HEK293 (cell line): ENCODE data around the gene SLC1A2.

Source experiments
- CTCF ChIA-PET: fragments of 350-600 bp; formaldehyde crosslinking; extraction: SDS; loops from one replicate; lab custom pipeline; 2021; ENCODE audit warnings: antibody characterized with exemption; lab: Yijun Ruan, JAX
- POLR2A ChIA-PET: fragments of 300-600 bp; formaldehyde crosslinking; extraction: SDS; loops from one replicate; lab custom pipeline; 2020; ENCODE audit warnings: antibody characterized with exemption, inconsistent platforms; lab: Yijun Ruan, JAX
- H3K27ac ChIP-seq: fragments of 200-500 bp; sonication (Bioruptor generic); 2 replicates; pipeline ENCODE4 v1.5.1; 2014; ENCODE audit warnings: low read depth, low read length, control low read depth, inconsistent platforms; ENCODE audit errors: extremely low read depth
- H3K36me3 ChIP-seq, 2 experiments: fragments of 200-500 bp in 1 of 2; sonication (Bioruptor generic) in 1 of 2; 1 replicate in 1 of 2; 2 replicates in 1 of 2; pipeline ENCODE4 v1.5.1; 2014 to 2017; ENCODE audit warnings: inconsistent platforms in 2 of 2, low read length in 2 of 2; ENCODE audit not compliant: control insufficient read depth in 2 of 2, insufficient read depth in 1 of 2
- H3K4me1 ChIP-seq: fragments of 200-500 bp; sonication (Bioruptor generic); 2 replicates; pipeline ENCODE4 v1.5.1; 2014; ENCODE audit warnings: mild to moderate bottlenecking, low read length, inconsistent platforms; ENCODE audit not compliant: control insufficient read depth, insufficient read depth
- H3K4me3 ChIP-seq: 2 replicates; pipeline ENCODE4 v1.5.1; 2011; ENCODE audit warnings: low read depth, mild to moderate bottlenecking, control low read depth, low read length, moderate library complexity
- H3K9me3 ChIP-seq: fragments of 200-500 bp; sonication (Bioruptor generic); 2 replicates; pipeline ENCODE4 v1.5.1; 2014; ENCODE audit warnings: low read depth, low read length, inconsistent platforms; ENCODE audit not compliant: control insufficient read depth, insufficient read depth
- OVOL3 ChIP-seq: fragments of 450-650 bp; formaldehyde crosslinking; IDR thresholded peaks from 2 replicates; pipeline ENCODE4 v1.5.1; 2016; ENCODE audit warnings: missing biosample characterization, missing genetic modification characterization
- REPIN1 ChIP-seq: fragments of 450-650 bp; formaldehyde crosslinking; IDR thresholded peaks from 2 replicates; pipeline ENCODE4 v1.5.1; 2017; ENCODE audit warnings: missing biosample characterization, missing genetic modification characterization, low read depth
- YY1 ChIP-seq: fragments of 450-650 bp; formaldehyde crosslinking; IDR thresholded peaks from 2 replicates; pipeline ENCODE4 v1.5.1; 2018; ENCODE audit warnings: missing biosample characterization, missing genetic modification characterization
- ZBTB17 ChIP-seq: fragments of 450-650 bp; formaldehyde crosslinking; IDR thresholded peaks from 2 replicates; pipeline ENCODE4 v1.5.1; 2016; ENCODE audit warnings: missing biosample characterization, missing genetic modification characterization
- ZBTB21 ChIP-seq: fragments of 450-650 bp; formaldehyde crosslinking; IDR thresholded peaks from 2 replicates; pipeline ENCODE4 v1.5.1; 2017; ENCODE audit warnings: missing biosample characterization, missing genetic modification characterization
- ZNF112 ChIP-seq: fragments of 450-650 bp; formaldehyde crosslinking; IDR thresholded peaks from 2 replicates; pipeline ENCODE4 v1.5.0; 2017; ENCODE audit warnings: missing biosample characterization, missing genetic modification characterization
- ZNF132 ChIP-seq: fragments of 450-650 bp; formaldehyde crosslinking; IDR thresholded peaks from 2 replicates; pipeline ENCODE4 v1.5.1; 2017; ENCODE audit warnings: missing biosample characterization, missing genetic modification characterization, borderline replicate concordance
- ZNF16 ChIP-seq: fragments of 450-650 bp; formaldehyde crosslinking; IDR thresholded peaks from 2 replicates; pipeline ENCODE4 v1.5.1; 2016; ENCODE audit warnings: low read depth, missing biosample characterization, missing genetic modification characterization
- ZNF24 ChIP-seq: fragments of 450-650 bp; formaldehyde crosslinking; IDR thresholded peaks from 2 replicates; pipeline ENCODE4 v1.5.1; 2016; ENCODE audit warnings: missing biosample characterization, missing genetic modification characterization
- ZNF311 ChIP-seq: fragments of 450-650 bp; formaldehyde crosslinking; IDR thresholded peaks from 2 replicates; pipeline ENCODE4 v1.5.1; 2017; ENCODE audit warnings: missing biosample characterization, missing genetic modification characterization, borderline replicate concordance
- ZNF324 ChIP-seq: fragments of 450-650 bp; formaldehyde crosslinking; IDR thresholded peaks from 2 replicates; pipeline ENCODE4 v1.5.1; 2016; ENCODE audit warnings: missing biosample characterization, missing genetic modification characterization
- ZNF416 ChIP-seq: fragments of 450-650 bp; formaldehyde crosslinking; IDR thresholded peaks from 2 replicates; pipeline ENCODE4 v1.5.1; 2016; ENCODE audit warnings: missing biosample characterization, missing genetic modification characterization
- ZNF561 ChIP-seq: fragments of 450-650 bp; IDR thresholded peaks from 2 replicates; pipeline ENCODE4 v1.5.1; 2018; ENCODE audit warnings: missing biosample characterization, missing genetic modification characterization, borderline replicate concordance
- ZNF658 ChIP-seq: fragments of 450-650 bp; formaldehyde crosslinking; IDR thresholded peaks from 2 replicates; pipeline ENCODE4; 2016; ENCODE audit warnings: missing biosample characterization, missing genetic modification characterization
- ZNF660 ChIP-seq: fragments of 450-650 bp; IDR thresholded peaks from 2 replicates; pipeline ENCODE4 v1.5.1; 2018; ENCODE audit warnings: missing biosample characterization, mild to moderate bottlenecking, missing genetic modification characterization
- ZNF76 ChIP-seq: fragments of 450-650 bp; formaldehyde crosslinking; IDR thresholded peaks from 2 replicates; pipeline ENCODE4; 2016; ENCODE audit warnings: low read depth, missing biosample characterization, missing genetic modification characterization, borderline replicate concordance
- ZNF768 ChIP-seq: fragments of 450-650 bp; formaldehyde crosslinking; IDR thresholded peaks from 2 replicates; pipeline ENCODE4 v1.5.1; 2018; ENCODE audit warnings: missing biosample characterization, mild to moderate bottlenecking, missing genetic modification characterization
- ZNF776 ChIP-seq: fragments of 450-650 bp; formaldehyde crosslinking; IDR thresholded peaks from 2 replicates; pipeline ENCODE4 v1.5.0; 2017; ENCODE audit warnings: missing biosample characterization, missing genetic modification characterization, borderline replicate concordance
- ZSCAN16 ChIP-seq: fragments of 450-650 bp; formaldehyde crosslinking; IDR thresholded peaks from 2 replicates; pipeline ENCODE4 v1.5.1; 2016; ENCODE audit warnings: missing biosample characterization, missing genetic modification characterization
- TF ChIP-seq, protein P1 (sequence below): fragments of 450-650 bp; formaldehyde crosslinking; IDR thresholded peaks from 2 replicates; pipeline ENCODE4 v1.5.1; 2017; ENCODE audit warnings: missing biosample characterization, missing genetic modification characterization
- TF ChIP-seq, protein P2 (sequence below): fragments of 450-650 bp; formaldehyde crosslinking; IDR thresholded peaks from 2 replicates; pipeline ENCODE4 v1.5.1; 2016; ENCODE audit warnings: missing biosample characterization, missing genetic modification characterization, borderline replicate concordance
- TF ChIP-seq, protein P3 (sequence below): fragments of 450-650 bp; formaldehyde crosslinking; IDR thresholded peaks from 2 replicates; pipeline ENCODE4 v1.5.1; 2016; ENCODE audit warnings: missing biosample characterization, missing genetic modification characterization
- TF ChIP-seq, protein P4 (sequence below): fragments of 450-650 bp; formaldehyde crosslinking; IDR thresholded peaks from 2 replicates; pipeline ENCODE4 v1.5.1; 2017; ENCODE audit warnings: missing biosample characterization, missing genetic modification characterization
- TF ChIP-seq, protein P5 (sequence below): fragments of 450-650 bp; formaldehyde crosslinking; IDR thresholded peaks from 2 replicates; pipeline ENCODE4 v1.5.0; 2017; ENCODE audit warnings: missing biosample characterization, missing genetic modification characterization, borderline replicate concordance

Gene SLC1A2

DNA sequence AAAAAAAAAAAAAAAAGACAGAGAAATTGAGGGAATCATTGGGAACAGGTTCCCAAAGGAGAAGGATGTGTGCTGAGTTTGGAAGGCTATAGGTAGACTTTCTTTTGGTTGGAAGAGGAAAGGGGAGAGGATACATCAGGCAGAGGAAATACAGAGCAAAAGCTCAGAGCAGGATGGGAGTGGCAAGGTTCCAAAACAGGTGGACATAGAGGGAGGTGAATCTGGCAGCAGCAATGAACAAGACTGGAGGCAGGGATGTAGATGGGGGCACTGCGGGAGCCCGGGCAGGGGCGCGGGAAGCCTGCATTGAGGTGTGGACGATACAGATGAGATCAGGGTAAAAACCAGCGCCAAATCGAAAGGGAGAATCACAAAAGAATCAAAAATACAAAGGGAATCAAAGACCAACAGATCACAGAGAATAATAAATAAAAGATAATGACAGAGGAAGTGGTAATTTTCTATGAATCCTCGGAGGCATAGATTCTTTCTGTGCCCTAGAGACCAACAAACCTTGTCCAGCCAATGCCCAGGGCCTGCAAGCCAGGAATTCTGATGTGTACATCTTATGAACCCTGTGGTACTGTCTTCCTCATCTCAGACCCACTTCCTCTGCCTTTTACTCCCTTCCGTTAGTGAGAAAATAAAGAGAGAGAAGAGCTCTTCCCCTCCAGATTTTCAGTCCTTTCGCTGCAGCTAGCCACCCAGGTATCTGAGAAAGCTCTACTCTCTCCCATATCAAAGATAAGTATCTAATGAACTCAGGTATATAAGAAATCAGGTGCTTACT, 70.3 kb downstream of the SLC1A2 start:
- Histone ChIP-seq H3K4me1 (no peaks in the 10 kb centered on the region), H3K27ac (no peak overlapping the region), H3K9me3 (no peaks in the 10 kb centered on the region), H3K4me3 (no peak overlapping the region), H3K36me3 (no peaks in the 10 kb centered on the region)
- CTCF ChIA-PET = interaction anchor here (0.6 kb wide), 2 partner anchors 256 to 426 kb away, joined by 3 read pairs; no protein-coding TSS in a partner anchor
- TF ChIP-seq ZNF658 (tag by site-specific recombination) (no peak), ZSCAN16 (tag by site-specific recombination) (no peak), ZBTB21 (tag by site-specific recombination) (no peak), ZNF311 (tag by site-specific recombination) (no peak), ZNF76 (tag by site-specific recombination) (no peak), ZNF561 (tag by site-specific recombination) (no peak), ZNF768 (no peak), ZNF660 (tag by site-specific recombination) (no peak), ZNF16 (tag by site-specific recombination) (no peak), ZNF132 (tag by site-specific recombination) (no peak), ZBTB17 (tag by site-specific recombination) (no peak)
- TF ChIP-seq, protein P1, sequence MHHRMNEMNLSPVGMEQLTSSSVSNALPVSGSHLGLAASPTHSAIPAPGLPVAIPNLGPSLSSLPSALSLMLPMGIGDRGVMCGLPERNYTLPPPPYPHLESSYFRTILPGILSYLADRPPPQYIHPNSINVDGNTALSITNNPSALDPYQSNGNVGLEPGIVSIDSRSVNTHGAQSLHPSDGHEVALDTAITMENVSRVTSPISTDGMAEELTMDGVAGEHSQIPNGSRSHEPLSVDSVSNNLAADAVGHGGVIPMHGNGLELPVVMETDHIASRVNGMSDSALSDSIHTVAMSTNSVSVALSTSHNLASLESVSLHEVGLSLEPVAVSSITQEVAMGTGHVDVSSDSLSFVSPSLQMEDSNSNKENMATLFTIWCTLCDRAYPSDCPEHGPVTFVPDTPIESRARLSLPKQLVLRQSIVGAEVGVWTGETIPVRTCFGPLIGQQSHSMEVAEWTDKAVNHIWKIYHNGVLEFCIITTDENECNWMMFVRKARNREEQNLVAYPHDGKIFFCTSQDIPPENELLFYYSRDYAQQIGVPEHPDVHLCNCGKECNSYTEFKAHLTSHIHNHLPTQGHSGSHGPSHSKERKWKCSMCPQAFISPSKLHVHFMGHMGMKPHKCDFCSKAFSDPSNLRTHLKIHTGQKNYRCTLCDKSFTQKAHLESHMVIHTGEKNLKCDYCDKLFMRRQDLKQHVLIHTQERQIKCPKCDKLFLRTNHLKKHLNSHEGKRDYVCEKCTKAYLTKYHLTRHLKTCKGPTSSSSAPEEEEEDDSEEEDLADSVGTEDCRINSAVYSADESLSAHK (tag by site-specific recombination) = no peak
- TF ChIP-seq, protein P2, sequence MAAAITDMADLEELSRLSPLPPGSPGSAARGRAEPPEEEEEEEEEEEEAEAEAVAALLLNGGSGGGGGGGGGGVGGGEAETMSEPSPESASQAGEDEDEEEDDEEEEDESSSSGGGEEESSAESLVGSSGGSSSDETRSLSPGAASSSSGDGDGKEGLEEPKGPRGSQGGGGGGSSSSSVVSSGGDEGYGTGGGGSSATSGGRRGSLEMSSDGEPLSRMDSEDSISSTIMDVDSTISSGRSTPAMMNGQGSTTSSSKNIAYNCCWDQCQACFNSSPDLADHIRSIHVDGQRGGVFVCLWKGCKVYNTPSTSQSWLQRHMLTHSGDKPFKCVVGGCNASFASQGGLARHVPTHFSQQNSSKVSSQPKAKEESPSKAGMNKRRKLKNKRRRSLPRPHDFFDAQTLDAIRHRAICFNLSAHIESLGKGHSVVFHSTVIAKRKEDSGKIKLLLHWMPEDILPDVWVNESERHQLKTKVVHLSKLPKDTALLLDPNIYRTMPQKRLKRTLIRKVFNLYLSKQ (tag by site-specific recombination) = no peak
- POLR2A ChIA-PET = interaction anchor here (0.6 kb wide), 1 partner anchor 189 kb away, joined by 6 read pairs; no protein-coding TSS in a partner anchor

DNA sequence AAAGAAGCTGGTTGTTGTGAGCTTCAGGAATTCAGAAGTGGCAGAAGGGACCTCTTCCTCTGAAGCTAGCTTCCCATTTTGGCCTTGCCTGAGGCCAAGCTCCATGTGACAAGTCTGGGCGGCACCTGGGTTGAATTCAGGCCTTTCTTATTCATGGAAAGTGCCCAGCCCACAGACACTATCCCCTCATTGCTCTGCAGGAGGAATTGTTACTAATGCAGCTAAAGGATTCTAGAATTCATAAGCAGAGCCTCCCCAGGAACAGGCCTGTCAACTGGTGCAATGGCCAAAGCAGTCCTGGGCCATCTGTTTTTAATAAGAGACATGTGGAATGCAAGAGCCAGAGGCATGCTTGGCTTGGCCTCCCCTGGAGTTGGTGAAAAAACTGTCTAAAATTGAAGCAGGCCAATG, 71.4 kb downstream of the SLC1A2 start:
- H3K36me3 ChIP-seq = no peaks in the 10 kb centered on the region
- TF ChIP-seq ZNF112 (no peak), ZNF24 (tag by site-specific recombination) (no peak), REPIN1 (tag by site-specific recombination) (no peak), ZNF324 (no peak), ZNF311 (tag by site-specific recombination) (no peak), YY1 (tag by site-specific recombination) (no peak), ZNF416 (tag by site-specific recombination) (no peak), ZBTB17 (tag by site-specific recombination) (no peak), OVOL3 (no peak), ZNF776 (no peak)
- TF ChIP-seq, protein P3, sequence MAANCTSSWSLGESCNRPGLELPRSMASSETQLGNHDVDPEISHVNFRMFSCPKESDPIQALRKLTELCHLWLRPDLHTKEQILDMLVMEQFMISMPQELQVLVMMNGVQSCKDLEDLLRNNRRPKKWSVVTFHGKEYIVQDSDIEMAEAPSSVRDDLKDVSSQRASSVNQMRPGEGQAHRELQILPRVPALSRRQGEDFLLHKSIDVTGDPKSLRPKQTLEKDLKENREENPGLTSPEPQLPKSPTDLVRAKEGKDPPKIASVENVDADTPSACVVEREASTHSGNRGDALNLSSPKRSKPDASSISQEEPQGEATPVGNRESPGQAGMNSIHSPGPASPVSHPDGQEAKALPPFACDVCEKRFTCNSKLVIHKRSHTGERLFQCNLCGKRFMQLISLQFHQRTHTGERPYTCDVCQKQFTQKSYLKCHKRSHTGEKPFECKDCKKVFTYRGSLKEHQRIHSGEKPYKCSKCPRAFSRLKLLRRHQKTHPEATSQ (tag by site-specific recombination) = no peak
- TF ChIP-seq, protein P4, sequence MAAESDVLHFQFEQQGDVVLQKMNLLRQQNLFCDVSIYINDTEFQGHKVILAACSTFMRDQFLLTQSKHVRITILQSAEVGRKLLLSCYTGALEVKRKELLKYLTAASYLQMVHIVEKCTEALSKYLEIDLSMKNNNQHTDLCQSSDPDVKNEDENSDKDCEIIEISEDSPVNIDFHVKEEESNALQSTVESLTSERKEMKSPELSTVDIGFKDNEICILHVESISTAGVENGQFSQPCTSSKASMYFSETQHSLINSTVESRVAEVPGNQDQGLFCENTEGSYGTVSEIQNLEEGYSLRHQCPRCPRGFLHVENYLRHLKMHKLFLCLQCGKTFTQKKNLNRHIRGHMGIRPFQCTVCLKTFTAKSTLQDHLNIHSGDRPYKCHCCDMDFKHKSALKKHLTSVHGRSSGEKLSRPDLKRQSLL (tag by site-specific recombination) = no peak
- TF ChIP-seq, protein P5, sequence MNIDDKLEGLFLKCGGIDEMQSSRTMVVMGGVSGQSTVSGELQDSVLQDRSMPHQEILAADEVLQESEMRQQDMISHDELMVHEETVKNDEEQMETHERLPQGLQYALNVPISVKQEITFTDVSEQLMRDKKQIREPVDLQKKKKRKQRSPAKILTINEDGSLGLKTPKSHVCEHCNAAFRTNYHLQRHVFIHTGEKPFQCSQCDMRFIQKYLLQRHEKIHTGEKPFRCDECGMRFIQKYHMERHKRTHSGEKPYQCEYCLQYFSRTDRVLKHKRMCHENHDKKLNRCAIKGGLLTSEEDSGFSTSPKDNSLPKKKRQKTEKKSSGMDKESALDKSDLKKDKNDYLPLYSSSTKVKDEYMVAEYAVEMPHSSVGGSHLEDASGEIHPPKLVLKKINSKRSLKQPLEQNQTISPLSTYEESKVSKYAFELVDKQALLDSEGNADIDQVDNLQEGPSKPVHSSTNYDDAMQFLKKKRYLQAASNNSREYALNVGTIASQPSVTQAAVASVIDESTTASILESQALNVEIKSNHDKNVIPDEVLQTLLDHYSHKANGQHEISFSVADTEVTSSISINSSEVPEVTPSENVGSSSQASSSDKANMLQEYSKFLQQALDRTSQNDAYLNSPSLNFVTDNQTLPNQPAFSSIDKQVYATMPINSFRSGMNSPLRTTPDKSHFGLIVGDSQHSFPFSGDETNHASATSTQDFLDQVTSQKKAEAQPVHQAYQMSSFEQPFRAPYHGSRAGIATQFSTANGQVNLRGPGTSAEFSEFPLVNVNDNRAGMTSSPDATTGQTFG (tag by site-specific recombination) = no peak
- no peak overlapping the region for H3K4me3 ChIP-seq
- ChIA-PET CTCF (no interaction called here), POLR2A (no interaction called here)
- no peaks in the 10 kb centered on the region for H3K9me3 ChIP-seq
- no peaks in the 10 kb centered on the region for H3K4me1 ChIP-seq
- no peak overlapping the region for H3K27ac ChIP-seq
